CD4-positive, CD25-positive, alpha-beta regulatory T cell (primary cell): Measurements from ENCODE around the gene DHCR7. TPM values are rescaled to one million over a fixed set of nuclear protein-coding genes. Genes with fewer than 3 reads are reported as not detected.

Experiments used
- ATAC-seq, 2 donors: fragments of 150-1000 bp; cut with Tn5 transposase; one replicate each; pipeline ENCODE4 v1.10.0; 2021; ENCODE audit warnings: low read depth in 2 of 2, moderate number of reproducible peaks in 2 of 2, moderate library complexity in 1 of 2
- DNase-seq, 3 donors: peaks; one replicate each; pipeline versions ENCODE4 v3.0.0 to v3.0.0-alpha.2; 2012 to 2022; ENCODE audit warnings: mixed read lengths in 1 of 3
- H3K27ac ChIP-seq: one replicate; pipeline ENCODE4 v1.7.0; 2013; ENCODE audit warnings: mild to moderate bottlenecking, low read length; ENCODE audit not compliant: insufficient read depth, poor library complexity, severe bottlenecking
- H3K27me3 ChIP-seq: one replicate; pipeline ENCODE4 v1.7.0; 2013; ENCODE audit warnings: low read length; ENCODE audit not compliant: control insufficient read depth, insufficient read depth
- H3K36me3 ChIP-seq: one replicate; pipeline ENCODE4 v1.7.0; 2013; ENCODE audit warnings: mild to moderate bottlenecking, low read length, moderate library complexity; ENCODE audit not compliant: control insufficient read depth, insufficient read depth
- H3K4me1 ChIP-seq: 2 replicates; pipeline ENCODE4 v1.7.0; 2013; ENCODE audit warnings: mild to moderate bottlenecking, low read length; ENCODE audit not compliant: insufficient read depth, control insufficient read depth, poor library complexity, severe bottlenecking
- H3K4me3 ChIP-seq: one replicate; pipeline ENCODE4 v1.7.0; 2013; ENCODE audit warnings: low read depth, mild to moderate bottlenecking, low read length, moderate library complexity
- H3K9me3 ChIP-seq, 2 experiments: 1 replicate in 1 of 2; 2 replicates in 1 of 2; pipeline ENCODE4 v1.7.0; 2013; ENCODE audit warnings: low read length in 2 of 2, mild to moderate bottlenecking in 1 of 2, moderate library complexity in 1 of 2; ENCODE audit not compliant: control insufficient read depth in 2 of 2
- H3K27ac Mint-ChIP-seq, 3 donors: one replicate each; pipeline ENCODE4 v1.8.0; 2020 to 2022; ENCODE audit warnings: mild to moderate bottlenecking in 3 of 3, mixed read lengths in 3 of 3, moderate library complexity in 2 of 3
- H3K27me3 Mint-ChIP-seq: one replicate; pipeline ENCODE4 v1.8.0; 2022; ENCODE audit warnings: mild to moderate bottlenecking, mixed read lengths
- H3K36me3 Mint-ChIP-seq: one replicate; pipeline ENCODE4 v1.8.0; 2020; ENCODE audit warnings: mixed read lengths
- H3K4me1 Mint-ChIP-seq, 4 donors: one replicate each; pipeline ENCODE4 v1.8.0; 2020 to 2022; ENCODE audit warnings: mixed read lengths in 4 of 4, mild to moderate bottlenecking in 1 of 4
- H3K4me3 Mint-ChIP-seq, 4 donors: one replicate each; pipeline ENCODE4 v1.8.0; 2020 to 2022; ENCODE audit warnings: mild to moderate bottlenecking in 4 of 4, mixed read lengths in 4 of 4, moderate library complexity in 3 of 4
- H3K9me3 Mint-ChIP-seq, 7 donors: one replicate each; pipeline ENCODE4 v1.8.0; 2020 to 2022; ENCODE audit warnings: mixed read lengths in 7 of 7, mild to moderate bottlenecking in 3 of 7, moderate library complexity in 2 of 7
- polyA plus RNA-seq, 4 donors: library from polyadenylated mRNA; unstranded; fragments of 300-500 nt; fragmentation: Illumina TruSeq; gene quantifications; one replicate each; pipeline ENCODE4 v1.2.3, GENCODE V29; 2021
- total RNA-seq: library from RNA; stranded (reverse); gene quantifications from one replicate; pipeline ENCODE4 v1.2.3, GENCODE V29; 2022

The DHCR7 gene
- total and polyA plus RNA-seq, 5 donors from 2014 or later = 11.2 to 21.1 (median 15.4) TPM

GRCh38 chr11:71483692-71484091 lies 35.5 kb upstream of the DHCR7 start:
- peaks cover 80% of the 10 kb centered on the region for H3K36me3 ChIP-seq
- H3K27me3 ChIP-seq = no peaks in the 10 kb centered on the region
- no peaks in the 10 kb centered on the region for H3K9me3 Mint-ChIP-seq
- peak overlapping the region in 1 of 3 donors; percentile 69 for H3K27ac Mint-ChIP-seq
- peaks cover 67% of the 10 kb centered on the region for H3K36me3 Mint-ChIP-seq
- H3K4me3 Mint-ChIP-seq = no peak overlapping the region
- no peak for DNase-seq
- H3K27ac ChIP-seq = no peak overlapping the region
- peaks cover 0 to 14% (median 7%) of the 10 kb centered on the region in 4 donors for H3K4me1 Mint-ChIP-seq
- no peaks in the 10 kb centered on the region for H3K9me3 ChIP-seq
- no peaks in the 10 kb centered on the region for H3K4me1 ChIP-seq
- no peak overlapping the region for H3K4me3 ChIP-seq
- no peak for ATAC-seq
- H3K27me3 Mint-ChIP-seq = no peaks in the 10 kb centered on the region

DNA sequence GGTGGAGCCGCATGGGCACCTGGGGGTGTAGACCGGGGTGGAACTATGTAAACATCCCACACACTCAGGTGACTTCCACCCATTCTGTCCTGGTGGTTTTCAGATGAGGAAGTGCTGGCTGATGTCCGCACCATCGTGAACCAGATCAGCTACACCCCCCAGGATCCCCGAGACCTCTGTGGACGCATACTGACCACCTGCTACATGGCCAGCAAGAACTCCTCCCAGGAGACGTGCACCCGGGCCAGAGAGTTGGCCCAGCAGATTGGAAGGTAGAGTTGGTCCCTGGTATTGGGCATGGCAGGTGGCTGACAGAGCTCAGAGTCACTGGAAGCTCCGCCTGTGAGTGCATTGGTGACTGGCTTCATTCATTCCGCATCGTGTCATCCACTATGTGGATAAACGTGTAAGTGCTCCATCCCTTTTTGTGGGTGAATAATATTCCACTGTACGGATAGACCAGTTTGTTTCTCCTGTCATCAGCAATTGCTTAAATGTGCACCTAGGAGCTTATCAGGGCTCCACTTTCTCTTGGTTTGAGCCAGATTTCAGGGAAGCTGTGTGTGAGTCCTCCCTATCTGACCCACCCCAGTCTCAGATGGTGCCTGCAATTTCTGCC lies 34.7 kb upstream of the DHCR7 start:
- no peaks in the 10 kb centered on the region for H3K4me1 ChIP-seq
- Mint-ChIP-seq H3K27me3 (no peaks in the 10 kb centered on the region), H3K36me3 (peaks cover 67% of the 10 kb centered on the region), H3K4me3 (peak overlapping the region in 1 of 4 donors; percentile 41), H3K27ac (no peak overlapping the region), H3K4me1 (peaks cover 0 to 8% (median 3%) of the 10 kb centered on the region in 4 donors), H3K9me3 (no peaks in the 10 kb centered on the region)
- no peak overlapping the region for H3K27ac ChIP-seq
- peaks cover 88% of the 10 kb centered on the region for H3K36me3 ChIP-seq
- DNase-seq (no peak), ATAC-seq (no peak)
- H3K4me3 ChIP-seq = no peak overlapping the region
- H3K9me3 ChIP-seq = no peaks in the 10 kb centered on the region
- no peaks in the 10 kb centered on the region for H3K27me3 ChIP-seq

DNA sequence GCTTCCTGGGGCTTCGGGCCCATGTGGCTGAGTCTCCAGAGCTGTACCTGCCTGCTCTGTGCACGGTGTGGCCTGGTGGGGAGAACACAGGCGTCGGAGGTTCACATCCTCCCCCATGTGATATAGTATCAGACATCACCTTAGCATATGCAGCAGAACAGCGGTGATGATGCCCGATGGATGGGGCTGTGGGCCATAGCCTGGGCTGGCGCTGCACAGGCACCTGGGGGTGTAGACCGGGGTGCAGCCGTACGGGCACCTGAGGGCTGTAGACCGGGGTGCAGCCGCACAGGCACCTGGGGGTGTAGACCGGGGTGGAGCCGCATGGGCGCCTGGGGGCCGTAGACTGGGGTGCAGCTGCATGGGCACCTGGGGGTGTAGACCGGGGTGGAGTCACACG lies 34.0 kb upstream of the DHCR7 start:
- Histone ChIP-seq H3K27me3 (no peaks in the 10 kb centered on the region), H3K4me3 (no peak overlapping the region), H3K9me3 (no peaks in the 10 kb centered on the region), H3K4me1 (no peaks in the 10 kb centered on the region), H3K27ac (no peak overlapping the region), H3K36me3 (peaks cover 93% of the 10 kb centered on the region)
- H3K9me3 Mint-ChIP-seq = no peaks in the 10 kb centered on the region
- H3K4me3 Mint-ChIP-seq = no peak overlapping the region
- peaks cover 69% of the 10 kb centered on the region for H3K36me3 Mint-ChIP-seq
- no peak overlapping the region for H3K27ac Mint-ChIP-seq
- DNase-seq (no peak), ATAC-seq (no peak)
- H3K4me1 Mint-ChIP-seq = peaks cover 0 to 7% (median 2%) of the 10 kb centered on the region in 4 donors
- no peaks in the 10 kb centered on the region for H3K27me3 Mint-ChIP-seq

- no peaks in the 10 kb centered on the region for H3K9me3 ChIP-seq
- no peak overlapping the region for H3K27ac Mint-ChIP-seq
- H3K27me3 Mint-ChIP-seq = no peaks in the 10 kb centered on the region
- no peak overlapping the region for H3K4me3 Mint-ChIP-seq
- H3K9me3 Mint-ChIP-seq = no peaks in the 10 kb centered on the region
- H3K27me3 ChIP-seq = no peaks in the 10 kb centered on the region
- no peak overlapping the region for H3K27ac ChIP-seq
- H3K36me3 ChIP-seq = peaks cover 97% of the 10 kb centered on the region
- no peak overlapping the region for H3K4me3 ChIP-seq
- H3K4me1 Mint-ChIP-seq = peaks cover 0 to 4% (median 0%) of the 10 kb centered on the region in 4 donors
- no peaks in the 10 kb centered on the region for H3K4me1 ChIP-seq
- DNase-seq (no peak), ATAC-seq (no peak)
- peaks cover 69% of the 10 kb centered on the region for H3K36me3 Mint-ChIP-seq
Measured at GRCh38 chr11:71481101-71481960, 33.1 kb upstream of the DHCR7 start.

- Histone ChIP-seq H3K27ac (no peak overlapping the region), H3K4me1 (no peaks in the 10 kb centered on the region), H3K4me3 (no peak overlapping the region), H3K27me3 (no peaks in the 10 kb centered on the region), H3K9me3 (no peaks in the 10 kb centered on the region), H3K36me3 (peaks cover 91% of the 10 kb centered on the region)
- no peaks in the 10 kb centered on the region for H3K9me3 Mint-ChIP-seq
- no peak for ATAC-seq
- H3K4me1 Mint-ChIP-seq = no peaks in the 10 kb centered on the region
- H3K27ac Mint-ChIP-seq = no peak overlapping the region
- H3K36me3 Mint-ChIP-seq = peaks cover 54% of the 10 kb centered on the region
- no peak overlapping the region for H3K4me3 Mint-ChIP-seq
- no peaks in the 10 kb centered on the region for H3K27me3 Mint-ChIP-seq
- no peak for DNase-seq
Measured at GRCh38 chr11:71478528-71478840, 30.3 kb upstream of the DHCR7 start.

DNA sequence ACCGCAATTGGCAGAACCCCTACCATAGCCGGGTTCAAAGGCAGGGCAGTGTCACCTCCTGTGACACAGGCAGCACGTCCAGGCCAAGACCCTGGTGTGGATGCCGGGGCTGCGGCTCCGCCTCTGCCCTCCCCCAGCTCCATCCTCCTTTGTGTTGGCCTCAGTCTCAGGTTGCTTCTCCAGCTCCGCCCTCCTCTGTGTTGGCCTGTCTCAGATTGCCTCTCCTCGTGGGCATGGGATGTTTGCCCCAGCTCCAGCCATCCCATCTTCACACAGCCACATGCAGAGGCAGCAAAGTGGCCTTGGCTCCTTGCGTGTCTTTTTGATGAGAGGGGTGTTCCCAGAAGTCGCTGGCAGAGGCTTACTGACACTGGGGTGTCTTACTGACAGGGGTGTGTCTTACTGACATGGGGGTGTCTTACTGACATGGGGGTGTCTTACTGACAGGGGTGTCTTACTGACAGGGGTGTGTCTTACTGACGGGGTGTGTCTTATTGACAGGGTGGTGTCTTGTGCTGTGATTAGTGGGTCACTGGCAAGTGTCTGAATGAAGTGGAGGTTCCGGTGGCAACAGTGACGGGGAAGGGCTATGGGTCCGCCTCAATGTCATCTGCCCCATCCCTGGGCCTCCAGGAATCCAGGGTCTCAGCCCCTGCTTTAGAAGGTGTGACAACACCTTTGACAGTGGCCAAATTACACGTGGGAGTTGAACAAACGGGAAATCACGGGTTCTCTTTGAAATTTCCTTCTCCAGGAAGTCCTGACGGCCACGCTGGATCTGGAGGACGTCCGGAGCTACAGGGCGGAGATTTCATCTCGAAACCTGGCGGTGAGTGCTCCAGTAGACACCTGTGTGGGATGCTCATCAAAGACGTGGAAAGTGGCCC lies 29.7 kb upstream of the DHCR7 start:
- no peak overlapping the region for H3K27ac ChIP-seq
- Mint-ChIP-seq H3K36me3 (peaks cover 48% of the 10 kb centered on the region), H3K27me3 (no peaks in the 10 kb centered on the region), H3K4me1 (no peaks in the 10 kb centered on the region), H3K27ac (peak overlapping the region in 1 of 3 donors; percentile 32), H3K9me3 (no peaks in the 10 kb centered on the region), H3K4me3 (no peak overlapping the region)
- H3K4me3 ChIP-seq = no peak overlapping the region
- H3K4me1 ChIP-seq = no peaks in the 10 kb centered on the region
- DNase-seq (no peak), ATAC-seq (no peak)
- no peaks in the 10 kb centered on the region for H3K27me3 ChIP-seq
- peaks cover 91% of the 10 kb centered on the region for H3K36me3 ChIP-seq
- no peaks in the 10 kb centered on the region for H3K9me3 ChIP-seq

DNA sequence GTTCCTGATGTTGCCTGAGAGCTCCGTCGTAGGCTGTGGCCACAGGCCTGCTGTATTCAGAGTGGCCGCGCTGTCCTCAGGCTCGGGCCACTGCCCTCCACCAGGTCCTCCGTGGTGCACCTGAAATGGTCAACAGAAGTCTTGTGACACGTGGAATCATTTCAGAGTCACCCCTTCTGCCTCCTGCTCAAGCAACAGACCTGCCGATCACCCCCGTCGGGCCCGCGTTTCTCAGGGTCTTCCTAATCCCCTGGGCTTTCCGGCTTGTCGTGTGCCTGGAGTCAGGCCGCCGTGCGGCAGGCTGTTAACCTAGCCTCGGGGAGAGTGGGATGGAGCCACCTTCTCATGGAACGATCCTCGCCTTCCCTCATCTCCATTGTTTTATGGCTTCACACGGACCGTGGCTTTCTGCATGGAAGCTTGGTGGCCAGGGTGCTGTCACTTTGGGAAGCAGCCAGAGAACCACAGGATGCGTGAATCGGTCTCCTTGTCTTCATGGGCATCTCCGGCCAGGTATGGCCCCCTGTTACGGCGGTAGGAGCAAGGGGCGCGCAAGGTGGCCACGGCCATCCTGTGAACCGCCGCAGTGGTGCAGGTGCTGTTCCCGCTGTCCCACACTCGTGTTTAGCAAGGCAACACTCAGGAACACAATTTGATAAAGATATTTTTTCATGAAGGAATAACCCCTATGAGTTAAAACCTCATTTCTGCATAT lies 28.9 kb upstream of the DHCR7 start:
- H3K36me3 ChIP-seq = peaks cover 92% of the 10 kb centered on the region
- no peaks in the 10 kb centered on the region for H3K27me3 ChIP-seq
- Mint-ChIP-seq H3K27ac (peak overlapping the region in 1 of 3 donors; percentile 32), H3K36me3 (peaks cover 46% of the 10 kb centered on the region), H3K4me3 (no peak overlapping the region), H3K4me1 (no peaks in the 10 kb centered on the region), H3K9me3 (no peaks in the 10 kb centered on the region), H3K27me3 (no peaks in the 10 kb centered on the region)
- H3K9me3 ChIP-seq = no peaks in the 10 kb centered on the region
- ATAC-seq = no peak
- no peak overlapping the region for H3K27ac ChIP-seq
- no peaks in the 10 kb centered on the region for H3K4me1 ChIP-seq
- no peak for DNase-seq
- H3K4me3 ChIP-seq = no peak overlapping the region
